Neural progenitor cell (in vitro differentiated cells): ENCODE data around the gene OBSL1.

Source experiments
- CTCF ChIP-seq: fragments of 200-600 bp; sonication (generic); IDR thresholded peaks from 2 replicates; pipeline ENCODE4 v1.5.1; 2017; ENCODE audit warnings: antibody characterized with exemption, mild to moderate bottlenecking
- EZH2 ChIP-seq: fragments of 200-600 bp; sonication (generic); IDR thresholded peaks from 2 replicates; pipeline ENCODE4 v1.6.1; 2017; ENCODE audit warnings: antibody characterized with exemption, mild to moderate bottlenecking, moderate library complexity
- EZH2phosphoT487 ChIP-seq: fragments of 200-600 bp; sonication (generic); IDR thresholded peaks from 2 replicates; pipeline ENCODE4 v1.6.1; 2017; ENCODE audit warnings: antibody characterized with exemption

- TF ChIP-seq CTCF (no peak), EZH2 (no peak), EZH2phosphoT487 (no peak)
Observed at GRCh38 chr2:219536425-219536824, 34.9 kb downstream of the OBSL1 start.
